HEK293 (cell line): ENCODE data around the gene GCNT1.
A peak's percentile ranks its signal among the peaks of the same experiment; 100 is the strongest.

Experiments used
- CTCF ChIA-PET: fragments of 350-600 bp; formaldehyde crosslinking; extraction: SDS; loops from one replicate; lab custom pipeline; 2021; ENCODE audit warnings: antibody characterized with exemption; lab: Yijun Ruan, JAX
- POLR2A ChIA-PET: fragments of 300-600 bp; formaldehyde crosslinking; extraction: SDS; loops from one replicate; lab custom pipeline; 2020; ENCODE audit warnings: antibody characterized with exemption, inconsistent platforms; lab: Yijun Ruan, JAX
- H3K27ac ChIP-seq: fragments of 200-500 bp; sonication (Bioruptor generic); 2 replicates; pipeline ENCODE4 v1.5.1; 2014; ENCODE audit warnings: low read depth, low read length, control low read depth, inconsistent platforms; ENCODE audit errors: extremely low read depth
- H3K36me3 ChIP-seq, 2 experiments: fragments of 200-500 bp in 1 of 2; sonication (Bioruptor generic) in 1 of 2; 1 replicate in 1 of 2; 2 replicates in 1 of 2; pipeline ENCODE4 v1.5.1; 2014 to 2017; ENCODE audit warnings: inconsistent platforms in 2 of 2, low read length in 2 of 2; ENCODE audit not compliant: control insufficient read depth in 2 of 2, insufficient read depth in 1 of 2
- H3K4me1 ChIP-seq: fragments of 200-500 bp; sonication (Bioruptor generic); 2 replicates; pipeline ENCODE4 v1.5.1; 2014; ENCODE audit warnings: mild to moderate bottlenecking, low read length, inconsistent platforms; ENCODE audit not compliant: control insufficient read depth, insufficient read depth
- H3K4me3 ChIP-seq: 2 replicates; pipeline ENCODE4 v1.5.1; 2011; ENCODE audit warnings: low read depth, mild to moderate bottlenecking, control low read depth, low read length, moderate library complexity
- H3K9me3 ChIP-seq: fragments of 200-500 bp; sonication (Bioruptor generic); 2 replicates; pipeline ENCODE4 v1.5.1; 2014; ENCODE audit warnings: low read depth, low read length, inconsistent platforms; ENCODE audit not compliant: control insufficient read depth, insufficient read depth
- GLI4 ChIP-seq: fragments of 450-650 bp; formaldehyde crosslinking; IDR thresholded peaks from 2 replicates; pipeline ENCODE4 v1.5.1; 2016; ENCODE audit warnings: missing biosample characterization, missing genetic modification characterization
- GLIS1 ChIP-seq: fragments of 450-650 bp; formaldehyde crosslinking; IDR thresholded peaks from 2 replicates; pipeline ENCODE4 v1.5.1; 2016; ENCODE audit warnings: missing biosample characterization, missing genetic modification characterization
- MEIS1 ChIP-seq: sonication (generic); formaldehyde crosslinking; IDR thresholded peaks from 2 replicates; pipeline ENCODE4 v1.8.1; 2022; ENCODE audit warnings: missing genetic modification reagents, mild to moderate bottlenecking, borderline replicate concordance
- PBX3 ChIP-seq: sonication (generic); formaldehyde crosslinking; IDR thresholded peaks from 2 replicates; pipeline ENCODE4 v1.8.1; 2022; ENCODE audit warnings: mild to moderate bottlenecking, moderate library complexity, missing genetic modification reagents
- PRDM6 ChIP-seq: fragments of 450-650 bp; formaldehyde crosslinking; IDR thresholded peaks from 2 replicates; pipeline ENCODE4 v1.5.1; 2017; ENCODE audit warnings: missing biosample characterization, missing genetic modification characterization
- REPIN1 ChIP-seq: fragments of 450-650 bp; formaldehyde crosslinking; IDR thresholded peaks from 2 replicates; pipeline ENCODE4 v1.5.1; 2017; ENCODE audit warnings: missing biosample characterization, missing genetic modification characterization, low read depth
- TSHZ1 ChIP-seq: fragments of 450-650 bp; formaldehyde crosslinking; IDR thresholded peaks from 2 replicates; pipeline ENCODE4 v1.5.1; 2016; ENCODE audit warnings: missing biosample characterization, missing genetic modification characterization, borderline replicate concordance
- YY1 ChIP-seq: fragments of 450-650 bp; formaldehyde crosslinking; IDR thresholded peaks from 2 replicates; pipeline ENCODE4 v1.5.1; 2018; ENCODE audit warnings: missing biosample characterization, missing genetic modification characterization
- ZFHX2 ChIP-seq: fragments of 450-650 bp; formaldehyde crosslinking; conservative IDR thresholded peaks from 2 replicates; pipeline ENCODE4 v1.5.1; 2016; ENCODE audit warnings: missing biosample characterization, missing genetic modification characterization
- ZFP3 ChIP-seq: fragments of 450-650 bp; formaldehyde crosslinking; IDR thresholded peaks from 2 replicates; pipeline ENCODE4 v1.5.1; 2016; ENCODE audit warnings: low read depth, missing biosample characterization, missing genetic modification characterization
- ZNF2 ChIP-seq: fragments of 450-650 bp; formaldehyde crosslinking; IDR thresholded peaks from 2 replicates; pipeline ENCODE4 v1.5.1; 2016; ENCODE audit warnings: missing biosample characterization, missing genetic modification characterization
- ZNF513 ChIP-seq: fragments of 450-650 bp; IDR thresholded peaks from 2 replicates; pipeline ENCODE4 v1.5.1; 2018; ENCODE audit warnings: missing biosample characterization, missing genetic modification characterization

GCNT1 gene

GRCh38 chr9:76459694-76460635 lies 983 bp downstream of the GCNT1 start (continued):
- TF ChIP-seq PRDM6 (tag by site-specific recombination) = peak; percentile 56; the same call in 1 of the 2 replicates
- TF ChIP-seq ZFHX2 (tag by site-specific recombination) = peak; percentile 49; the same call in 1 of the 2 replicates
- no peak for TF ChIP-seq PBX3 (CRISPR knock-in tag)
- TF ChIP-seq ZNF2 (tag by site-specific recombination) = no peak
- TF ChIP-seq GLIS1 = peak; percentile 28; the same call in 1 of the 2 replicates
- TF ChIP-seq MEIS1 (CRISPR knock-in tag) = no peak

- no peaks in the 10 kb centered on the region for H3K9me3 ChIP-seq
- CTCF ChIA-PET = interaction anchor here (0.7 kb wide), 1 partner anchor 54 kb away, joined by 3 read pairs; no protein-coding TSS in a partner anchor
- 0 out of 2 replicates have a peak, but pooled peaks cover 3% of the 10 kb centered on the region for H3K4me1 ChIP-seq
- no peaks in the 10 kb centered on the region; a peak in 1 of 3 replicates for H3K36me3 ChIP-seq
- no peak for TF ChIP-seq GLI4 (tag by site-specific recombination)
- no peak for TF ChIP-seq REPIN1 (tag by site-specific recombination)
- TF ChIP-seq, all 188 proteins: peak for 0
- H3K4me3 ChIP-seq = no peak overlapping the region
- H3K27ac ChIP-seq = no peak overlapping the region
- POLR2A ChIA-PET = no interaction called here
Observed at GRCh38 chr9:76462126-76462525, 3.1 kb downstream of the GCNT1 start.

- POLR2A ChIA-PET = no interaction called here
- no peaks in the 10 kb centered on the region for H3K9me3 ChIP-seq
- H3K36me3 ChIP-seq = no peaks in the 10 kb centered on the region; a peak in 1 of 3 replicates
- TF ChIP-seq YY1 (no peak), ZFP3 (no peak), TSHZ1 (tag by site-specific recombination) (no peak), ZNF513 (no peak)
- H3K4me3 ChIP-seq = no peak overlapping the region
- no peak overlapping the region for H3K27ac ChIP-seq
- H3K4me1 ChIP-seq = 0 out of 2 replicates have a peak, but pooled peaks cover 3% of the 10 kb centered on the region
- CTCF ChIA-PET = interaction anchor here (0.6 to 1.0 kb wide), 3 partner anchors 14 to 241 kb away, joined by 3 to 4 read pairs (median 3); no protein-coding TSS in a partner anchor
Observed at GRCh38 chr9:76463211-76463610, 4.2 kb downstream of the GCNT1 start.
